A673 (cell line): Measurements from ENCODE around the gene PDAP1. TPM values are rescaled to one million over a fixed set of nuclear protein-coding genes. Genes with fewer than 3 reads are reported as not detected.

Experiments
- BruUV-seq: library from RNA; stranded (reverse); fragments of 400-500 nt; replicated peaks from 2 replicates; lab custom pipeline; 2021; lab: Mats Ljungman, UMichigan
- CTCF ChIA-PET: fragments of 300-600 bp; sonication (Branson Sonifier 250); formaldehyde crosslinking; loops from one replicate; lab custom pipeline; 2022; ENCODE audit warnings: antibody characterized with exemption; lab: Charles Lee
- POLR2A ChIA-PET: fragments of 300-600 bp; sonication (Branson Sonifier 250); formaldehyde crosslinking; loops from one replicate; lab custom pipeline; 2022; ENCODE audit warnings: antibody characterized with exemption; ENCODE audit not compliant: low non-redundant PET; lab: Charles Lee
- DNase-seq: peaks from one replicate; pipeline ENCODE4 v3.0.0-alpha.2; 2015; ENCODE audit warnings: low spot score
- H3K27ac ChIP-seq: fragments of 200-600 bp; sonication (generic); 2 replicates; pipeline ENCODE4 v1.5.1; 2016; ENCODE audit warnings: mixed run types, low read depth, mild to moderate bottlenecking, mixed read lengths, antibody characterized with exemption, low read length; ENCODE audit not compliant: poor library complexity, severe bottlenecking
- H3K27me3 ChIP-seq: fragments of 200-600 bp; sonication (generic); replicated peaks from 2 replicates; pipeline ENCODE4 v1.6.1; 2017; ENCODE audit warnings: mixed run types, low read depth, mild to moderate bottlenecking, mixed read lengths, antibody characterized with exemption, low read length; ENCODE audit not compliant: insufficient read depth, poor library complexity
- H3K36me3 ChIP-seq: fragments of 200-600 bp; sonication (generic); 2 replicates; pipeline ENCODE4 v1.6.1; 2016; ENCODE audit warnings: mixed run types, mild to moderate bottlenecking, mixed read lengths, antibody characterized with exemption, low read length; ENCODE audit not compliant: insufficient read depth, poor library complexity, severe bottlenecking
- H3K4me1 ChIP-seq: fragments of 200-600 bp; sonication (generic); 2 replicates; pipeline ENCODE4 v1.6.1; 2017; ENCODE audit warnings: mixed run types, mild to moderate bottlenecking, mixed read lengths, antibody characterized with exemption, low read length; ENCODE audit not compliant: insufficient read depth, poor library complexity, severe bottlenecking
- H3K4me3 ChIP-seq: fragments of 200-600 bp; sonication (generic); 2 replicates; pipeline ENCODE4 v1.5.1; 2016; ENCODE audit warnings: low read depth, mixed run types, mild to moderate bottlenecking, mixed read lengths, low read length; ENCODE audit not compliant: poor library complexity, severe bottlenecking
- H3K9me3 ChIP-seq: fragments of 200-600 bp; sonication (generic); 2 replicates; pipeline ENCODE4 v1.6.1; 2016; ENCODE audit warnings: mixed run types, low read depth, mild to moderate bottlenecking, mixed read lengths, antibody characterized with exemption, low read length; ENCODE audit not compliant: poor library complexity, severe bottlenecking
- EZH2 ChIP-seq: fragments of 200-600 bp; sonication (generic); IDR thresholded peaks from 2 replicates; pipeline ENCODE4 v1.6.1; 2017; ENCODE audit warnings: borderline replicate concordance, low read depth, mild to moderate bottlenecking, mixed read lengths, antibody characterized with exemption, low read length; ENCODE audit not compliant: poor library complexity, severe bottlenecking
- intact Hi-C: fragments of 100-400 bp; cut with micrococcal nuclease; formaldehyde crosslinking; loops from one replicate; pipeline ENCODE4 v1.10.0; 2022; ENCODE audit not compliant: unreplicated experiment
- total RNA-seq: library from RNA; stranded (reverse); gene quantifications from 2 replicates; pipeline ENCODE4 v1.2.3, GENCODE V29; 2021
- TF ChIP-seq, protein P1 (sequence below): fragments of 300-800, 200-600 bp; sonication (generic); conservative IDR thresholded peaks from 2 replicates; pipeline ENCODE4 v1.5.1; 2017; ENCODE audit warnings: low read depth, mild to moderate bottlenecking, antibody characterized with exemption, low read length, moderate library complexity, mixed read lengths

The PDAP1 gene
- total RNA-seq, 1 experiment from 2014 or later, result 164 TPM

DNA sequence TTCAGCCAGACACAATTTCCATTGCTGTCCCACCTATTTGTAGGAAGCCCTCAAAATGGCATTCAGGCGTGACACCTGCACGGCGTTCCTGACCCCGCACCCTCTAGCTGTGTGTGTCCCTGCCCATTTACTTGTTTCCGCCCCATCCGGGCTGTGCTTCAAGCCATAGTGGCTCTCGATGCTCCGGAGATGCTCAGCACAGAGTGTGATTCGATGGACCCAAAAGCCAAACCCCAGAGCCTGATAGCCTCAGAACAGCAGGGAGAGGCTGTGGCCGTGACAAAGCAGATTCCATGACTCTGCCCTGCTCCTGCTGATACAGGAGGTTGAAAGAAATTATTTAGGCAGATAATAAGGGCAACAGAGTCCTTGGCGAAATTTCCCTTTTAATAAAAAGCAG lies 13.8 kb upstream of the PDAP1 start:
- intact Hi-C loops, result no loop called here
- H3K9me3 ChIP-seq, result no peaks in the 10 kb centered on the region
- no peak for DNase-seq
- TF ChIP-seq, protein P1, sequence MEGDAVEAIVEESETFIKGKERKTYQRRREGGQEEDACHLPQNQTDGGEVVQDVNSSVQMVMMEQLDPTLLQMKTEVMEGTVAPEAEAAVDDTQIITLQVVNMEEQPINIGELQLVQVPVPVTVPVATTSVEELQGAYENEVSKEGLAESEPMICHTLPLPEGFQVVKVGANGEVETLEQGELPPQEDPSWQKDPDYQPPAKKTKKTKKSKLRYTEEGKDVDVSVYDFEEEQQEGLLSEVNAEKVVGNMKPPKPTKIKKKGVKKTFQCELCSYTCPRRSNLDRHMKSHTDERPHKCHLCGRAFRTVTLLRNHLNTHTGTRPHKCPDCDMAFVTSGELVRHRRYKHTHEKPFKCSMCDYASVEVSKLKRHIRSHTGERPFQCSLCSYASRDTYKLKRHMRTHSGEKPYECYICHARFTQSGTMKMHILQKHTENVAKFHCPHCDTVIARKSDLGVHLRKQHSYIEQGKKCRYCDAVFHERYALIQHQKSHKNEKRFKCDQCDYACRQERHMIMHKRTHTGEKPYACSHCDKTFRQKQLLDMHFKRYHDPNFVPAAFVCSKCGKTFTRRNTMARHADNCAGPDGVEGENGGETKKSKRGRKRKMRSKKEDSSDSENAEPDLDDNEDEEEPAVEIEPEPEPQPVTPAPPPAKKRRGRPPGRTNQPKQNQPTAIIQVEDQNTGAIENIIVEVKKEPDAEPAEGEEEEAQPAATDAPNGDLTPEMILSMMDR, result no peak
- no peak for TF ChIP-seq EZH2
- no peaks in the 10 kb centered on the region for H3K4me1 ChIP-seq
- CTCF ChIA-PET, result no interaction called here
- no peak overlapping the region for H3K4me3 ChIP-seq
- H3K27me3 ChIP-seq, result no peaks in the 10 kb centered on the region
- BruUV-seq, result no TSS peak
- H3K27ac ChIP-seq, result no peak overlapping the region
- H3K36me3 ChIP-seq, result peaks cover 66% of the 10 kb centered on the region
- POLR2A ChIA-PET, result no interaction called here

DNA sequence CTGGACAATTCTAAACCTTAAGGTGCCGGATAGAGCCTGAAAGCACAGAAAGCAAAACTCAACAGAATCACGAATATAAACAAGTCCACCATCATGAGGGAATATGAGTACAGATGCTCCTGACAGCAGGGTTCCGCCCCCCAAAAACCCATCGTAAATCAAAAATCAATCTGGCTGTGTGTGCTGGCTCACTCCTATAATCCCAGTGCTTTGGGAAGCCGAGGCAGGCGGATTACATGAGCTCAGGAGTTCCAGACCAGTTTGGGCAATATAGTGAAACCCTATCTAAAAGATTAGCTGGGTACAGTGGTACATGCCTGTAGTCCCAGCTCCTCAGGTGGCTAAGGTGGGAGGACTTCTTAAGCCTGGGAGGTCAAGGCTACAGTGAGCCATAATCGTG lies 12.6 kb upstream of the PDAP1 start:
- H3K9me3 ChIP-seq, result no peaks in the 10 kb centered on the region
- H3K36me3 ChIP-seq, result peaks cover 78% of the 10 kb centered on the region
- TF ChIP-seq, protein P1, result no peak
- no peak for TF ChIP-seq EZH2
- H3K27ac ChIP-seq, result no peak overlapping the region
- no peak for DNase-seq
- ChIA-PET POLR2A (no interaction called here), CTCF (no interaction called here)
- no peaks in the 10 kb centered on the region for H3K4me1 ChIP-seq
- BruUV-seq, result no TSS peak
- H3K27me3 ChIP-seq, result no peaks in the 10 kb centered on the region
- no peak overlapping the region for H3K4me3 ChIP-seq
- intact Hi-C loops, result no loop called here

DNA sequence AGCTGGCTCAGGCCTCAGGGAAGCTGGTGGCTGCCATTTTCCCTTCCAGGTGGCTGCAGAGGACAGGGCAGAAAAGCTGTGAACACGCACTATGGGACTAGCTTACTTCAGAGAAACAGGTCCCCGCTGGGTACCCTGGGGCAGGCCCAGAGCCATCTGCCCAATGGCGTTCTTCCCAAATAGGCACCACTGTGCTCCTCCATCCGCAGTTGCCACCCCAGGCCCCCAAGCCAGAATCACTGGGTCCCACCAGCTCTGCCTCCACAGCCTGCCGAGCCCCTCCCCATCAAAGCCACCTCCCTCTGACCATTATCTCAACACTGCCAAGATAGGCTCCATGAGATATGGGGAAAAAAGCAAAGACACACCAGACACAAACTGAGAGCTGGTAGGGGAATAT lies 11.8 kb upstream of the PDAP1 start:
- ChIA-PET CTCF (no interaction called here), POLR2A (no interaction called here)
- no peaks in the 10 kb centered on the region for H3K27me3 ChIP-seq
- no peak overlapping the region for H3K4me3 ChIP-seq
- no peak overlapping the region for H3K27ac ChIP-seq
- H3K4me1 ChIP-seq, result no peaks in the 10 kb centered on the region
- H3K9me3 ChIP-seq, result no peaks in the 10 kb centered on the region
- BruUV-seq, result no TSS peak
- intact Hi-C loops, result no loop called here
- TF ChIP-seq, protein P1, result no peak
- TF ChIP-seq EZH2, result no peak
- no peak for DNase-seq
- H3K36me3 ChIP-seq, result peaks cover 84% of the 10 kb centered on the region
